Activated CD8-positive, alpha-beta T cell treated with anti-CD3 and anti-CD28 coated beads, Interleukin-2, amount 10 ng/mL, durations not matched to agents 7 days and 5 days (primary cell): ENCODE measurements around the gene LGALS3BP. TPM values are rescaled to one million over a fixed set of nuclear protein-coding genes. Genes with fewer than 3 reads are reported as not detected.
"Not testable (repeated sequence)": the region's sequence is repeated elsewhere in the genome, so short reads cannot be mapped to it uniquely, and the experiment has no call there.

ENCODE experiments used
- ATAC-seq: fragments of 150-1000 bp; cut with Tn5 transposase; one replicate; pipeline ENCODE4 v1.10.0; 2021; ENCODE audit warnings: moderate library complexity
- CTCF ChIA-PET: fragments of 350-600 bp; sonication (Branson Sonifier 250); formaldehyde crosslinking; loops from one replicate; lab custom pipeline; 2021; ENCODE audit warnings: antibody characterized with exemption; lab: Charles Lee
- POLR2A ChIA-PET: fragments of 350-600 bp; sonication (Branson Sonifier 250); formaldehyde crosslinking; loops from one replicate; lab custom pipeline; 2021; ENCODE audit warnings: antibody characterized with exemption; lab: Charles Lee
- DNase-seq: peaks from one replicate; pipeline ENCODE4 v3.0.0-alpha.2; 2020
- H3K27ac Mint-ChIP-seq: one replicate; pipeline ENCODE4 v1.8.0; 2021; ENCODE audit warnings: mild to moderate bottlenecking, mixed read lengths
- H3K27me3 Mint-ChIP-seq: one replicate; pipeline ENCODE4 v1.8.0; 2021; ENCODE audit warnings: low read depth, mixed read lengths
- H3K36me3 Mint-ChIP-seq: one replicate; pipeline ENCODE4 v1.8.0; 2021; ENCODE audit warnings: low read depth, mixed read lengths
- H3K4me1 Mint-ChIP-seq: one replicate; pipeline ENCODE4 v1.8.0; 2021; ENCODE audit warnings: low read depth, mixed read lengths
- H3K4me3 Mint-ChIP-seq: one replicate; pipeline ENCODE4 v1.8.0; 2021; ENCODE audit warnings: mild to moderate bottlenecking, mixed read lengths
- H3K9me3 Mint-ChIP-seq: one replicate; pipeline ENCODE4 v1.8.0; 2022; ENCODE audit warnings: mixed read lengths; ENCODE audit not compliant: insufficient read depth
- total RNA-seq, 2 experiments: library from RNA; stranded (reverse); gene quantifications; one replicate each; pipeline ENCODE4 v1.2.3, GENCODE V29; 2021

LGALS3BP gene
- total RNA-seq, 2 experiments from 2014 or later, result 172 to 181 TPM

DNA sequence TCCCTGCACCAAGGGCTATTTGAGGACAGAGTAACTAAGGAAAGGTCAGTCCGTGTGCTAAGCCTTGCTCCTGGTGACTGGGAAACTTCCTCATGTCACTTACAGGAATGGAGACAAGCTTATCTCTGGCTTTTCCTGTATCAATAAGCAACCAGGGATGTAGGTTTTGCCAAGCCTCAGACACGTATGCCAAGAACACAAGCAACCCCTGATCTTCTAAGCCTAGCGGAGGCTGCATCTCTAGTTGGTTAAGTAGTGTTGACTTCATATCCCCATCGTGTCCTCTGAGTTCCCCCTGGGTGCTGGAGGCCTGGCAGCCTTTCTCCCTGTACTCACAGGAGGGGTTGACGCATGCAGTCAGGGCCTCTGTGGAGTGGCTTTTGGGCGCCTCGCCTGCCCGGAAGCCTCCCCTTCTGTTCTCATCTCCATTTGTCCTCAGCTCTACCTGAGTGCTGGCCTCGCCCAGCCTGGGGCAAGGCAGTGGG is 42.8 kb upstream of the LGALS3BP start:
- Mint-ChIP-seq H3K9me3 (no peaks in the 10 kb centered on the region), H3K4me3 (no peak overlapping the region), H3K4me1 (peaks cover 12% of the 10 kb centered on the region), H3K36me3 (no peaks in the 10 kb centered on the region), H3K27me3 (peaks cover 38% of the 10 kb centered on the region), H3K27ac (no peak overlapping the region)
- ChIA-PET POLR2A (no interaction called here), CTCF (interaction anchor here (0.8 to 4.7 kb wide), 7 partner anchors 9 to 23 kb away, joined by 3 to 21 read pairs (median 3); no protein-coding TSS in a partner anchor)
- DNase-seq, result no peak
- ATAC-seq, result no peak

DNA sequence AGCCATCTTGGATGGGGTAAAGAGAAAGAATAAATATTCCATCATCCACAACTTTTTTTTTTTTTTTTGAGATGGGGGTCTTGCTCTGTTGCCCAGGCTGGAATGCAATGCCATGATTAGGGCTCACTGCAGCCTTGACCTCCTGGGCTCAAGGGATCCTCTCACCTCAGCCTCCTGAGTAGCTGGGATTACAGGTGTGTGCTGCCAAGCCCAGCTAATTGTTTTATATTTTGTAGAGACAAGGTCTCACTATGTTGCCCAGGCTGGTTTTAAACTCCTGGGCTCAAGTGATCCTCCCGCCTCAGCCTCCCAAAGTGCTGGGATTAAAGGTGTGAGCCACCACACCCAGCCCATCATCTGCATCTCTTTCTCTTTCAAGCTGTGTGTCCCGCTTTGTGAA is 42.2 kb upstream of the LGALS3BP start:
- H3K27me3 Mint-ChIP-seq, result peaks cover 38% of the 10 kb centered on the region
- not testable (repeated sequence) for H3K9me3 Mint-ChIP-seq, H3K36me3 Mint-ChIP-seq, ATAC-seq, H3K4me3 Mint-ChIP-seq, DNase-seq, H3K27ac Mint-ChIP-seq
- ChIA-PET POLR2A (interaction anchor here (1.3 kb wide), 1 partner anchor 17 kb away, joined by 3 read pairs; no protein-coding TSS in a partner anchor), CTCF (interaction anchor here (0.8 to 4.7 kb wide), 7 partner anchors 8 to 23 kb away, joined by 3 to 21 read pairs (median 4); no protein-coding TSS in a partner anchor)
- H3K4me1 Mint-ChIP-seq, result peaks cover 12% of the 10 kb centered on the region

DNA sequence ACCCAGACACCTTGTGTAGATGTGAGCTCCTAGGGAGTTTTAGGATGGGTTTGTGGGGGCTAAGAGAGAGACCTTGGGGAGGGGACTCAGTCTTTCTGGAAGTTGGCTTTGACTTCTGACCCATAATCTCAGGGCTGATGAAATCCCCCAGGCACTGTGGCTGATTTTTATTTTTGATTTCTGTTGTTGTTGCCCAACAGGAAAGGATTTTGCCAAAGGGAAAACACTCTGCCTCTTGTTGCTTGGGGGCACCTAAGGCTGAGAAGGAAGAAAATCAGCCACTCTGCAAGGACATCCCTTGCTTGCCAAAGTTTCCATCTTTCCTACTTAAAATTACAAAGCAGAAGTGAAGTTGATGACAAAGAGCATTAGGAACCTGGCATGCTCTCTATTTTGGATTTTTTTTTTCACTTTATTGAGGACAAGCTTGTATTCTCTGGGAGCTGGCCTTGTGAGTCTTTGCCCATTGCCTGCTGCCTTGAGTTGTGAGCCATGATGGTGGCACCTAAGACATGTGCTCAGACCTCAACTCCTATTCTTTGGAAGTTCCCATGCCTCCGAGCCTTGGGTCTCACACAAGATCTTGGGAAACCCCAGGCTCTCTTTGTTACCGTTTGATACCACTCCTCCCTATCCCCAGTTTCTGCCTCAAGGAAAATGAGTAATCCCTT is 41.0 kb upstream of the LGALS3BP start:
- H3K27me3 Mint-ChIP-seq, result peaks cover 33% of the 10 kb centered on the region
- H3K4me3 Mint-ChIP-seq, result no peak overlapping the region

DNA sequence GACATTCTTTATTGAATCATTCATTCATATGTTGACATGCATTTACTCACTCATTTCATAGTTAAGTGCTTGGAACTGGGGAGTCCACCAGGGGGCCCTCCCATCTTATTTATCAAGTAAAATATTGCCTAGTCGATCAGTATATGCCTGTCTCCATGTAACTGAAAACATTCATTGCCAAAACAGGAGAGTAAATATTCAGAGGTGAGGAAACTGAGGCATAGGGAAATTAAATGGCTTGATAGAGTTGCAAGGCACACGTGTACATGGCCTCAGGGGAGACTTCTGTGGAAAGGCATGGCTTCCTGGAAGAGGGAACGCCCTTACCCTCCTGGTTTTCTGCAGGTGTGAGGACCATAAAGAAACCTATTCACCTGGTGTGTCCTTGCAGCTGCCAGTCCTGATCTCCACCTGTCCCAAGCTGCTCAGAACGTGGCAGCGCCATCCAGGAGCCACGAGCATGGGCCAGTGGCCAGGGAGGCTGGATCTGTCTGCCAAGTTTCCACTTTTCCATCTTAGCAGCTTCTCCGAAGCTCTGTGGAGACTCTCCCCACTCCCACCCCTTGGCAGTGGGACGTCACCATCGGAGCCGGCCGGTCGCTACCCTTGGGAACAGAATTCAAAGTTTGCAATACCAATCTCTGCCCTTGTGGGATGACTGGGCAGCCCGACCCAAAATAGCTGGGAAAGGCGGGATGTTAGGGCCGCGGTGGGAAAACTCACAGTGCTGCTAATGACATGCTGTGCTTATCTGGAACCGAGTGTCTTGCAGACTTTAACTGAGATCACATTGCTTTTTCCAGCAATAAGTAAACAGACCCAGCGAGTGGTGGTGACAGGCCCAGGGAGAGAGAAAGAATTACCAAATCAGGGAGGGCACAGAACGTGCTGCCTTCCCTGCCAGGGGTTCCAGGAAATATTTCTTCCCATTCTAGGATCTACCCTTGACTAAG is 40.2 kb upstream of the LGALS3BP start:
- H3K27ac Mint-ChIP-seq, result no peak overlapping the region
- ChIA-PET CTCF (interaction anchor here (1.3 to 4.7 kb wide), 3 partner anchors 22 to 39 kb away, joined by 3 to 21 read pairs (median 8); no protein-coding TSS in a partner anchor), POLR2A (no interaction called here)
- peak; percentile 43 for ATAC-seq
- peak; percentile 72 for DNase-seq
- no peak overlapping the region for H3K4me3 Mint-ChIP-seq
- no peaks in the 10 kb centered on the region for H3K36me3 Mint-ChIP-seq
- no peaks in the 10 kb centered on the region for H3K9me3 Mint-ChIP-seq
- peaks cover 27% of the 10 kb centered on the region for H3K27me3 Mint-ChIP-seq
- H3K4me1 Mint-ChIP-seq, result peaks cover 7% of the 10 kb centered on the region

More for the DNA sequence above, 41.0 kb upstream of the LGALS3BP start:
- no peak for ATAC-seq
- ChIA-PET POLR2A (interaction anchor here (1.3 kb wide), 1 partner anchor 15 kb away, joined by 3 read pairs; no protein-coding TSS in a partner anchor), CTCF (interaction anchor here (1.1 to 4.7 kb wide), 4 partner anchors 21 to 39 kb away, joined by 3 to 21 read pairs (median 6); no protein-coding TSS in a partner anchor)
- DNase-seq, result no peak
- Mint-ChIP-seq H3K27ac (no peak overlapping the region), H3K4me1 (peaks cover 12% of the 10 kb centered on the region), H3K36me3 (no peaks in the 10 kb centered on the region), H3K9me3 (no peaks in the 10 kb centered on the region)

DNA sequence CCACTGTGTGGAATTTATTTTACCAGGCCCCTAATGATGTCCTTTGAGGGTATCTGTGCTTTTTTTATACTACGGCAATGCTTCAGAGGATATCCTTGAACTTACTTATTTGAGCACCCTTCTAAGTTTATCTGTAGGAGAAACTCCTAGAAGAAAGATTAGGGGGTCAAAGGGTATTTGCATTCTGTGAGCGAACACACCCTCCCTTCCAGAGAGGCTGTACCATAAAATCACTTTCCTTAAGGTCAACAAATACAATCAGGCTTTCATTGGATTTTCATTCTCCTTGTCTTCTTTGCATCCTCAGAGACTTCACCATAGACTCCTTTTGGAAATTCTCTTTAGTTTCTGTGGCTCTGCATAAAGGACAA is 39.5 kb upstream of the LGALS3BP start:
- CTCF ChIA-PET, result interaction anchor here (0.9 to 4.7 kb wide), 2 partner anchors 23 to 26 kb away, joined by 4 to 21 read pairs; no protein-coding TSS in a partner anchor
- POLR2A ChIA-PET, result no interaction called here

DNA sequence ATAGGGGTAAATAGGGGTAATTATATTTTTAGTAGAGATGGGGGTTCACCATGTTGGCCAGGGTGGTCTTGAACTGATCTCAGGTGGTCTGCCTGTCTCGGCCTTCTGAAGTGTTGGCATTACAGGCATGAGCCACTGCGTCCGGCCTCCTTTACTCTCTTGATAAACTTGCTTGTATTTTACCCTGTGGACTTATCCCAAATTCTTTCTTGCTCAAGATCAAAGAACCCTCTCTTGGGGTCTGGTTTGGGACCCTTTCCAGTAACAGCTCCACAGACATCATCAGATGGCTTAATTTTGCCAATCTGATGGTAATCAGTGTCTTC is 38.6 kb upstream of the LGALS3BP start:
- no peaks in the 10 kb centered on the region for H3K4me1 Mint-ChIP-seq
- peaks cover 24% of the 10 kb centered on the region for H3K27me3 Mint-ChIP-seq
- H3K27ac Mint-ChIP-seq, result no peak overlapping the region
- POLR2A ChIA-PET, result no interaction called here
- DNase-seq, result no peak
- CTCF ChIA-PET, result interaction anchor here (0.9 to 4.7 kb wide), 2 partner anchors 24 to 27 kb away, joined by 4 to 21 read pairs; no protein-coding TSS in a partner anchor
- H3K9me3 Mint-ChIP-seq, result peaks cover 7% of the 10 kb centered on the region
- ATAC-seq, result no peak
- peaks cover 1% of the 10 kb centered on the region for H3K36me3 Mint-ChIP-seq
- no peak overlapping the region for H3K4me3 Mint-ChIP-seq

More for the DNA sequence above, 39.5 kb upstream of the LGALS3BP start:
- H3K27me3 Mint-ChIP-seq, result peaks cover 24% of the 10 kb centered on the region
- DNase-seq (no peak), ATAC-seq (no peak)
- no peaks in the 10 kb centered on the region for H3K36me3 Mint-ChIP-seq
- H3K4me3 Mint-ChIP-seq, result no peak overlapping the region
- H3K27ac Mint-ChIP-seq, result no peak overlapping the region
- peaks cover 2% of the 10 kb centered on the region for H3K9me3 Mint-ChIP-seq
- peaks cover 3% of the 10 kb centered on the region for H3K4me1 Mint-ChIP-seq

DNA sequence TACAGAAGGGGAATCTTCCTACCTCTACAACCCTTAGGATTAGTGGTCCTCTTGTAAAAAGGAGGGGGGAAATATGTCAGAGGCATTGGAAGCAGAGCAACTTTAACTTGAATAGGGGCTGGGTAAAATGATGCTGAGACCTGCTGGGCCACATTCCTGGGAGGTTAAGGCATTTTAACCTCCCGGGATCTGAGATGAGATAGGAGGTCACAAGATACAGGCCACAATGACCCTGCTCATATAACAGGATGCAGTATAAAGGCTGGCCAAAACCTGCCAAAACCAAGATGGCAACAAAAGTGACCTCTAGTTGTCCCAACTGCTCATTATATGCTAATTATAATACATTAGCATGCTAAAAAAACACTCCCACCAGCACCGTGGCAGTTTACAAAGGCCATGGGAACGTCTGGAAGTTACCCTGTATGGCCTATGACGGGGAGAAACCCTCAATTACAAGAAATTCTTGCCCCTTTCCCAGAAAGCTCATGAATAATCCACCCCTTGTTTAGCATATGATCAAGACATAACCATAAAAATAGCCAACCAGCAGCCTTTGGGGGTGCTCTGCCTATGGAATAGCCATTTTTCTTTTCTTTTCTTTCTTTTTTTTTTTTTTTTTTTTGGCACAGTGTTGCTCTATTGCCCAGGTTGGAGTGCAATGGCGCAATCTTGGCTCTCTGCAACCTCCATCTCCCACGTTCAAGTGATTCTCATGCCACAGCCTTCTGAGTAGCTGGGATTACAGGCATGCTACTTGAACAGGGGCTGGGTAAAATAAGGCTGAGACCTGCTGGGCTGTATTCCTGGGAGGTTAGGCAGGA is 38.0 kb upstream of the LGALS3BP start:
- DNase-seq (no peak), ATAC-seq (no peak)
- ChIA-PET POLR2A (no interaction called here), CTCF (interaction anchor here (0.7 to 4.7 kb wide), 2 partner anchors 27 to 28 kb away, joined by 3 to 21 read pairs; no protein-coding TSS in a partner anchor)
- Mint-ChIP-seq H3K27ac (no peak overlapping the region), H3K4me1 (no peaks in the 10 kb centered on the region), H3K9me3 (peaks cover 7% of the 10 kb centered on the region), H3K36me3 (peaks cover 1% of the 10 kb centered on the region), H3K27me3 (peaks cover 22% of the 10 kb centered on the region), H3K4me3 (no peak overlapping the region)

DNA sequence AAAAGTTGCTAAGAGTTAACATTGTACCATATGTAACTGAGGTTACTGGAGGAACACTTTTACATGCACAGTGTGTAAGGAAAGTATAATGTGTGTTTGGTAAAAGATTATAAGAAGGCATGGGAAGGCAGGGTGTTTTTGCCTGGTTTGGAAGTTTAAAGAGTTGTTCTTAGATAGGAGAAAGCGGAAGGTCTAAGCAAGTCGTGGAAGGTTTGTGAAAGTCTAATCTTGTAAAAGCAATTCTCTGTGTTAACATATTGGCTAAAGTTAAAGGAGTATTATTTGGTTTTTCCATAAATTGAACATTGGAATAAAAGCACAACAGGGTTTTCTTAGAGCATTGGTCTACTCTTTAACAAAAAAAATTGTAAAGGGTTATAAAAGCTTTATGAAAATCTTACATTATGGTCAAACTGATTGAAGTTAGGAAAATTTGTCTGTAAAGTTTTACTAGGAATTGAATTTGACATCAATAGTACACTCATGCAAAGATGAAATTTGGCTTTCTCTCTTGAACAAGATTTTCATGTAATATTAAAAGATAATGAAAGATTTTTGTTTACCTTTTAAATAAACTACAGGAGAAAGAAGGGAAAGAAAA is 34.5 kb upstream of the LGALS3BP start:
- POLR2A ChIA-PET, result no interaction called here
- peaks cover 12% of the 10 kb centered on the region for H3K27me3 Mint-ChIP-seq
- peaks cover 15% of the 10 kb centered on the region for H3K4me1 Mint-ChIP-seq
- ATAC-seq, result no peak
- no peak overlapping the region for H3K4me3 Mint-ChIP-seq
- no peak overlapping the region for H3K27ac Mint-ChIP-seq
- peaks cover 7% of the 10 kb centered on the region for H3K9me3 Mint-ChIP-seq
- no peak for DNase-seq
- H3K36me3 Mint-ChIP-seq, result peaks cover 2% of the 10 kb centered on the region
- CTCF ChIA-PET, result interaction anchor here (1.1 to 1.6 kb wide), 3 partner anchors 8 to 74 kb away, joined by 3 to 4 read pairs (median 4); no protein-coding TSS in a partner anchor

DNA sequence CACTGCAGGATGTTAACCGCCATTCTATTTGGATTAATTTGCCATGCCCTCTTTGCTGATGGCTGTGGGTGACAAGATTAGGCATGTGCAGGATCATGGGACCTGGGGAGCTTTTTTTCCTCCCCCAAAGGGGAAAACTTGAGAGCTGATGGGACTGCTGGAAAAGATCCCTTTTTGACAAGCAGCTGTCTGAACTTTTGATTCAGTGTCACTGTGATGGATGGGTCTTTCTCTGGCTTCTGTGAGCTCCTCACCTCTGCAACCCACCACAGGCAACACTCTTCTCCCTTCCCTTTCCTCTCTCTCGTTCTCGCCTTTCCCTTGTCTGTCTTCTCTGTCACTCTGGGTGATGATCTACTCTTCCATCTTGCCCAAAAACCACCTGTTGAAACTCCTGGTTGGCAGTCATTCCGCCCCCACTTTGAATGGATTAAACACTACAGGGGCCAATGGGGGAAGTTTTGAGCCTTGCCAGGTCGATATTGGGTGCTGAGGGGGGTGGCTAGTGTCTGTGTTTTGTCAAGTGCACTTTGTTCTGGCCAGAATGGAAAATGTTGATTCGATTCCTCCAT is 32.9 kb upstream of the LGALS3BP start:
- H3K4me1 Mint-ChIP-seq, result peaks cover 29% of the 10 kb centered on the region
- ATAC-seq (no peak), DNase-seq (no peak)
- no peak overlapping the region for H3K4me3 Mint-ChIP-seq
- ChIA-PET POLR2A (no interaction called here), CTCF (no interaction called here)
- H3K36me3 Mint-ChIP-seq, result peaks cover 12% of the 10 kb centered on the region
- peaks cover 12% of the 10 kb centered on the region for H3K27me3 Mint-ChIP-seq
- peaks cover 7% of the 10 kb centered on the region for H3K9me3 Mint-ChIP-seq
- no peak overlapping the region for H3K27ac Mint-ChIP-seq

DNA sequence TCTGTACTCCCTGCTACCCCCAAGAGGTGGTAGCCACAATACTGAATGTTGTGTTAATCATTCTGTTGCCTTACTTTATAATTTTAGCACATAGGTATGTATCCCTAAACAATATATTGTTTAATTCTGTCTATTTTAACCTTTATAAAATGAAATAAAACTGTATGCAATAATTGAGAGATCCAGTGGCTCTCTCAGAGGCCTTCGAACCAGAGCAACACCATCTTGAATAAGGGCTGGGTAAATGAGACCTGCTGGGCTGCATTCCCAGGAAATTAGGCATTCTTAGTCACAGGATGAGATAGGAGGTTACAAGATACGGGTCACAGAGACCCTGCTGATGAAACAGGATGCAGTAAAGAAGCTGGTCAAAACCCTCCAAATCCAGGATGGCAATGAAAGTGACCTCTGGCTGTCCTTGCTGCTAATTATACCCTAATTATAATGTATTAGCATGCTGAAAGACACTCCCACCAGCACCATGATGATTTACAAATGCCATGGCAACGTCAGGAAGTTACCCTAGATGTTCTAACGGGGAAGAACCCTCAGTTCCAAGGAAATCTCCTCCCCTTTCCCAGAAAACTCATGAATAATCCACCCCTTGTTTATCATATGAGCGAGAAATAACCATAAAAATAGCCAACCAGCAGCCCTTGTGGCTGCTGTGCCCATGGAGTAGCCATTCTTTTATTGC is 31.9 kb upstream of the LGALS3BP start:
- H3K4me3 Mint-ChIP-seq, result no peak overlapping the region
- H3K36me3 Mint-ChIP-seq, result peaks cover 16% of the 10 kb centered on the region
- H3K27ac Mint-ChIP-seq, result no peak overlapping the region
- ATAC-seq, result no peak
- H3K9me3 Mint-ChIP-seq, result peaks cover 7% of the 10 kb centered on the region
- ChIA-PET CTCF (no interaction called here), POLR2A (no interaction called here)
- DNase-seq, result no peak
- peaks cover 12% of the 10 kb centered on the region for H3K27me3 Mint-ChIP-seq
- H3K4me1 Mint-ChIP-seq, result peaks cover 39% of the 10 kb centered on the region
